Prostate gland (tissue), 2 donors: ENCODE data around the gene IL1RAPL2.

Experiments used
- CTCF ChIP-seq, 4 experiments: fragments of 200-600 bp in 2 of 4; fragments of 450-650 bp in 2 of 4; sonication (generic) in 2 of 4; IDR thresholded peaks; 1 replicate in 3 of 4; 2 replicates in 1 of 4; pipeline ENCODE4 v1.5.1; 2016 to 2019; ENCODE audit warnings: antibody characterized with exemption in 4 of 4, mild to moderate bottlenecking in 2 of 4, moderate library complexity in 2 of 4
- POLR2A ChIP-seq: fragments of 450-650 bp; IDR thresholded peaks from one replicate; pipeline ENCODE4 v1.6.1; 2016; ENCODE audit warnings: antibody characterized with exemption, mild to moderate bottlenecking
- POLR2AphosphoS5 ChIP-seq: sonication (generic); formaldehyde crosslinking; IDR thresholded peaks from one replicate; pipeline ENCODE4 v1.6.1; 2017; ENCODE audit warnings: antibody characterized with exemption

GRCh38 chrX:105006996-105007395, 441.0 kb downstream of the IL1RAPL2 start:
- TF ChIP-seq CTCF (IDR thresholded peaks at IDR 0.05): no peak
- no peak for TF ChIP-seq POLR2A
- no peak for TF ChIP-seq POLR2AphosphoS5
